HepG2 (cell line): Measurements from ENCODE around the gene PAX7. TPM values are rescaled to one million over a fixed set of nuclear protein-coding genes. Genes with fewer than 3 reads are reported as not detected.
A peak's percentile ranks its signal among the peaks of the same experiment; 100 is the strongest.

Experiments used
- ATAC-seq: fragments of 200-7000 bp; cut with Tn5 transposase; 3 replicates; pipeline ENCODE4 v1.9.1; 2020; ENCODE audit warnings: mild to moderate bottlenecking, moderate library complexity
- BruUV-seq: library from RNA; stranded (reverse); fragments of 400-500 nt; replicated peaks from 2 replicates; lab custom pipeline; 2021; lab: Mats Ljungman, UMichigan
- CTCF ChIA-PET: fragments of 300-600 bp; formaldehyde crosslinking; extraction: SDS; loops from one replicate; lab custom pipeline; 2021; ENCODE audit warnings: low total read pairs, inconsistent platforms, low intra/inter-chr PET ratio; lab: Yijun Ruan, JAX
- POLR2A ChIA-PET: fragments of 350-600 bp; sonication (Branson Sonifier 250); formaldehyde crosslinking; loops from one replicate; lab custom pipeline; 2020; ENCODE audit warnings: antibody characterized with exemption, inconsistent platforms; lab: Yijun Ruan, JAX
- DNase-seq: peaks from one replicate; pipeline ENCODE4 v3.0.0-alpha.2; 2015; ENCODE audit warnings: low spot score
- FAIRE-seq: peaks from 3 replicates; lab custom pipeline; 2011; peaks lifted over from hg19 to GRCh38; lab: Jason Lieb, UNC
- H2AFZ ChIP-seq: one replicate; pipeline ENCODE4 v1.6.1; 2011; ENCODE audit warnings: low read length, inconsistent platforms
- H3K27ac ChIP-seq: fragments of 300-600 bp; 3 replicates; pipeline ENCODE4 v1.8.0; 2011; ENCODE audit warnings: mixed run types, mild to moderate bottlenecking, mixed read lengths, low read length, inconsistent platforms; ENCODE audit not compliant: insufficient read depth; ENCODE audit errors: extremely low read length
- H3K27me3 ChIP-seq, 2 experiments: fragments of 200-600 bp in 1 of 2; 2 replicates in 1 of 2; 3 replicates in 1 of 2; pipeline versions ENCODE4 v1.6.0 to v1.8.0; 2011; ENCODE audit warnings: low read length in 2 of 2, mild to moderate bottlenecking in 2 of 2, moderate library complexity in 2 of 2, inconsistent platforms in 1 of 2; ENCODE audit not compliant: insufficient read depth in 2 of 2, control insufficient read depth in 1 of 2
- H3K36me3 ChIP-seq, 2 experiments: fragments of 200-600 bp in 1 of 2; replicated peaks in 1 of 2; 2 replicates in 1 of 2; 3 replicates in 1 of 2; pipeline versions ENCODE4 v1.5.1 to v1.8.0; 2011; ENCODE audit warnings: low read length in 2 of 2, inconsistent platforms in 1 of 2; ENCODE audit not compliant: insufficient read depth in 2 of 2, control insufficient read depth in 1 of 2
- H3K4me1 ChIP-seq: 2 replicates; pipeline ENCODE4 v1.5.1; 2012; ENCODE audit warnings: low read length, inconsistent platforms; ENCODE audit not compliant: insufficient read depth
- H3K4me2 ChIP-seq: 2 replicates; pipeline ENCODE4 v1.6.0; 2011; ENCODE audit warnings: low read depth, low read length, inconsistent platforms
- H3K4me3 ChIP-seq, 3 experiments: fragments of 200-600 bp in 1 of 3; sonication (generic), shearing (Covaris generic) in 1 of 3; replicated peaks in 1 of 3; 2 replicates each; pipeline ENCODE4 v1.5.1; 2011 to 2016; ENCODE audit warnings: low read length in 3 of 3, inconsistent platforms in 2 of 3, low read depth in 2 of 3, mild to moderate bottlenecking in 2 of 3, control low read depth in 1 of 3, mixed read lengths in 1 of 3; ENCODE audit not compliant: insufficient read depth in 1 of 3
- H3K79me2 ChIP-seq: one replicate; pipeline ENCODE4 v1.6.1; 2011; ENCODE audit warnings: low read length, inconsistent platforms; ENCODE audit not compliant: insufficient read depth
- H3K9ac ChIP-seq: 2 replicates; pipeline ENCODE4 v1.6.0; 2011; ENCODE audit warnings: mild to moderate bottlenecking, low read depth, low read length, inconsistent platforms; ENCODE audit not compliant: insufficient read depth
- H3K9me3 ChIP-seq: 2 replicates; pipeline ENCODE4 v1.5.1; 2012; ENCODE audit warnings: mild to moderate bottlenecking, low read length
- H4K20me1 ChIP-seq: 2 replicates; pipeline ENCODE4 v1.6.0; 2011; ENCODE audit warnings: inconsistent platforms, mild to moderate bottlenecking, low read length, moderate library complexity; ENCODE audit not compliant: insufficient read depth
- CBX2 ChIP-seq, 2 experiments: fragments of 200-600 bp in 1 of 2; sonication (generic); formaldehyde crosslinking in 1 of 2; IDR thresholded peaks; 2 replicates each; pipeline versions ENCODE4 v1.7.0 to v1.8.1; 2018 to 2022; ENCODE audit warnings: low read depth in 2 of 2, low read length in 1 of 2, mild to moderate bottlenecking in 1 of 2, missing genetic modification reagents in 1 of 2
- EZH2 ChIP-seq: conservative IDR thresholded peaks from 2 replicates; pipeline ENCODE4 v1.6.1; 2012; ENCODE audit warnings: mild to moderate bottlenecking, low read depth, low read length, moderate library complexity
- MTA1 ChIP-seq: sonication (generic); formaldehyde crosslinking; IDR thresholded peaks from 2 replicates; pipeline ENCODE4 v1.4.0; 2020; ENCODE audit warnings: missing genetic modification reagents, mild to moderate bottlenecking, borderline replicate concordance
- ZNF550 ChIP-seq: sonication (generic); formaldehyde crosslinking; IDR thresholded peaks from 2 replicates; pipeline ENCODE4 v1.4.0; 2020; ENCODE audit warnings: mild to moderate bottlenecking, missing genetic modification reagents, borderline replicate concordance
- WGBS: methylation state at CpG from one replicate; pipeline ENCODE4 v1.1.6; 2017; ENCODE audit warnings: low lambda C conversion rate; 5-methylcytosine and 5-hydroxymethylcytosine counted together
- in situ Hi-C: cut with HindIII; loops from 2 replicates; pipeline ENCODE4 v1.10.0; 2017; ENCODE audit warnings: low pct_unique_long_range_greater_than_20kb; ENCODE audit not compliant: extremely low pct_ligation_motif_present
- intact Hi-C: fragments of 100-400 bp; cut with micrococcal nuclease; formaldehyde crosslinking; loops from one replicate; pipeline ENCODE4 v1.10.0; 2022; ENCODE audit not compliant: unreplicated experiment
- polyA plus RNA-seq, 8 experiments: library from polyadenylated mRNA; depleted of rRNA in 3 of 8; stranded (reverse) in 7 of 8; unstranded in 1 of 8; fragments of >200 nt; fragmentation: Illumina TruSeq in 4 of 8; extraction: Trizol in 4 of 8; gene quantifications; 2 replicates each; pipeline versions ENCODE4 v1.2.1 to v1.2.3, GENCODE V29; 2011 to 2016; ENCODE audit warnings: low read depth in 4 of 8, missing spikeins in 1 of 8, mixed read lengths in 1 of 8; ENCODE audit not compliant: insufficient read depth in 1 of 8
- total RNA-seq, 5 experiments: library from RNA; depleted of rRNA; stranded (reverse); fragments of >200 nt; fragmentation: Illumina TruSeq; extraction: Trizol; gene quantifications; 2 replicates each; pipeline ENCODE4 v1.2.3, GENCODE V29; 2016; ENCODE audit warnings: low read depth in 1 of 5

PAX7 gene
- total and polyA plus RNA-seq, 2 of the 13 experiments (the other 11 are each of a cell fraction or from before 2014, with no cell fraction given) = not detected

DNA sequence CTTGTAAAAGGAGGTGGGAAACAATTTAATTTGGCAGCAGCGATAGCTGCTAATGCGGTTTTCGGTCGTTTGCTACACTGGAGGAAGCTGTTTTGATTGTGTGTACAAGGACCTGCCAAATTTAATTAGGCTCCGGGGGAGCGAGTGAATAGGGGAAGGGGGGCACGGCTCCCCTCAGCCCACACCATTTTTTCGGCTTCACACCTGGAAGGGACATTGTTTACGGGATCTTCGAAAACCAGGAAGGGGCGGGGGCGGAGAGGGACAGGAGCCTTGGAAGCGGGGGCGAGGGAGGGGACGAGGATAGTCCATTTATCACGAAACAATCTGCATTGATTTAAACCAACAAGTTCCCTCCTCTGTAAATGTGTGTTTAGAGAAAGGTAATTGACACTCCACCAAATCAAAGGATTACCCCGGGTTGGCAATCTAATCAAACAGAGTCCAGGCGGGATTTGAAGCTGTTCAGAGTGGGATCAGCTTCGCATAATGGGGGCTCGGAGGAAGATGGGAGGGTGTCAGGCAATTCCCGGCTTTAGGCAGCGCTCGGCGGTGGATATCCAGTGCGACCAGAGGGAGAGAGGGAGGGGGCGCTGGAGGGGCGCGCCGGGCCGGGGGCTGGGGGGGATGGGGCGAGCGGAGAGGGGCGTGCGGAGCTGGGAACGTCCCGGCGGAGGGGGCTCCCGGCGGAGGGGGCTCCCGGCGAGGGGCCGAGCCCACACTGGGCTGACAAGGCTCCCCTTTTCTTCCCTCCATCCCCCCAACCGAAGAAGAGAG is 9.8 kb downstream of the PAX7 start:
- Histone ChIP-seq H3K27me3 (peaks cover 24 to 95% of the 10 kb centered on the region in 2 experiments), H3K36me3 (no peaks in the 10 kb centered on the region), H3K9ac (no peak overlapping the region), H3K9me3 (no peaks in the 10 kb centered on the region), H3K79me2 (no peaks in the 10 kb centered on the region), H2AFZ (no peak overlapping the region), H4K20me1 (peaks cover 15% of the 10 kb centered on the region; the same call in 1 of the 2 replicates), H3K27ac (no peak overlapping the region), H3K4me3 (no peak overlapping the region), H3K4me1 (peaks cover 34% of the 10 kb centered on the region), H3K4me2 (no peak overlapping the region)
- ATAC-seq = no peak
- intact Hi-C loops (no loop called here), in situ Hi-C loops (no loop called here)
- POLR2A ChIA-PET = no interaction called here
- no peak for DNase-seq
- no peak for TF ChIP-seq ZNF550
- 0 out of 2 replicates have a peak, but pooled peaks have one; percentile 28 for TF ChIP-seq EZH2
- WGBS = 16% methylated on average over 43 of the region's 43 CpGs
- CTCF ChIA-PET = no interaction called here
- no TSS peak for BruUV-seq
- FAIRE-seq = no peak

DNA sequence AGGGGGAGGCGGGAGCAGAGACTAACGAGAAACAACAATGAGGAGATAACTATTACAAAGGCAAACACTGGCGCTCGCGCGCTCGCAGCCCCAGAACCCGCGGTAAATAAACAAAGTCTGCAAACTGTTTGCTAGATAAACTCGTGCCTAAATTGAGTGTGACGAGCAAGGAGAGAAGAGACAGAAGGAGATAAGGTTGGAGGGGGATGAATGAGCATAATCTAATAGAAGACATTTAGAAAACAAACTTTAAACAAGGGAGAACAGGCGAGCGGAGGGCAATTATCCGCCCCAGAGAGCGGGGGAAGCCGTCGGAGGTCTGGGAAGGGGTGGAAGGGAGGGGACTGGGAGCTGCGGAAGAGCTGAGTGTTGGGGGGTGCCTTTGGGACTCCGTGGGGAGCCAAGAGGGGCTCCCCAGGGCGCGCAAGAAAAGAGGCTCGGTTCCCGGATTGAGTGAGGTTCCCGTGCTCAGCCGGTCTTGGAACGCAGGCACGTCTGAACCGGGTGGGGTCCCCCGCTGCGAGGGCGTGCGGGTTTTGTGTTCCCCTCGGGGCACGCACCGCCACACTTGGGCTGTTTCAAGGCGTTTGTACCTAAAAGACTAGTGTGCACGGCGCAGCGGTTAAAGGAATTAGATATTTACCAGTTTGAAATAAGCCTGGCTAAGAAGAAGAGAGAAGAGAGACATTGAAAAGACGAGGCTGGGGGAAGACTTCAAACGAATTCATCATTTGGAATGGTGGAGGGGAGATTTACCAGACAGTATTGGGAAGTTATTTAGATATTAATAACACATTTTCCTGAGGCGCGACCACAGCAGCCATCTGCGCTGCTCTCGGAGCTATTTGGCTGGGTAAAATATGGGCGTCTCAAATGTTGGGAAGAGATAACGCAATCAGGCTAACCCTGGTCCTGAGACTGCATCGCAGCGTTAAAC is 10.6 kb downstream of the PAX7 start:
- no peak for ATAC-seq
- Histone ChIP-seq H3K9ac (no peak overlapping the region), H3K36me3 (no peaks in the 10 kb centered on the region), H3K27me3 (peaks cover 17 to 95% of the 10 kb centered on the region in 2 experiments), H3K4me1 (peaks cover 42% of the 10 kb centered on the region), H4K20me1 (peaks cover 20% of the 10 kb centered on the region; the same call in 1 of the 2 replicates), H3K9me3 (no peaks in the 10 kb centered on the region), H2AFZ (no peak overlapping the region), H3K4me2 (no peak overlapping the region), H3K79me2 (no peaks in the 10 kb centered on the region), H3K4me3 (no peak overlapping the region), H3K27ac (no peak overlapping the region)
- BruUV-seq = no TSS peak
- FAIRE-seq = no peak
- in situ Hi-C loops (no loop called here), intact Hi-C loops (no loop called here)
- ChIA-PET CTCF (no interaction called here), POLR2A (no interaction called here)
- 6% methylated on average over 44 of the region's 49 CpGs for WGBS
- no peak for DNase-seq
- peak; percentile 79; the same call in 1 of the 2 replicates for TF ChIP-seq CBX2 (IDR thresholded peaks at IDR 0.05; ENCODE audit: low read depth, low read length)
- no peak for TF ChIP-seq CBX2 (CRISPR knock-in tag; IDR thresholded peaks at IDR 0.05; ENCODE audit: low read depth)
- TF ChIP-seq MTA1 (CRISPR knock-in tag) = no peak
